Central memory CD4-positive, alpha-beta T cell (primary cell): ENCODE results near the gene PTRHD1.

ENCODE experiments used
- DNase-seq: peaks from one replicate; pipeline ENCODE4 v3.0.0; 2022

The PTRHD1 gene

GRCh38 chr2:24749069-24749691, 44.0 kb downstream of the PTRHD1 start:
- no peak for DNase-seq

GRCh38 chr2:24747299-24747698, 45.9 kb downstream of the PTRHD1 start:
- no peak for DNase-seq

- no peak for DNase-seq
Measured at GRCh38 chr2:24745825-24746224, 47.4 kb downstream of the PTRHD1 start.

GRCh38 chr2:24744356-24744755, 48.8 kb downstream of the PTRHD1 start:
- no peak for DNase-seq

- no peak for DNase-seq
Measured at GRCh38 chr2:24743924-24744323, 49.3 kb downstream of the PTRHD1 start.

- DNase-seq: no peak
Measured at GRCh38 chr2:24742730-24743129, 50.5 kb downstream of the PTRHD1 start.

GRCh38 chr2:24740142-24740541, 53.0 kb downstream of the PTRHD1 start:
- DNase-seq: no peak
